Measurements from ENCODE around the gene AMHR2. TPM values are rescaled to one million over a fixed set of nuclear protein-coding genes. Genes with fewer than 3 reads are reported as not detected.
A peak's percentile ranks its signal among the peaks of the same experiment; 100 is the strongest.

AMHR2 gene
- total RNA-seq, 4 donors from 2014 or later: 0.40 TPM; not detected in 3

DNA sequence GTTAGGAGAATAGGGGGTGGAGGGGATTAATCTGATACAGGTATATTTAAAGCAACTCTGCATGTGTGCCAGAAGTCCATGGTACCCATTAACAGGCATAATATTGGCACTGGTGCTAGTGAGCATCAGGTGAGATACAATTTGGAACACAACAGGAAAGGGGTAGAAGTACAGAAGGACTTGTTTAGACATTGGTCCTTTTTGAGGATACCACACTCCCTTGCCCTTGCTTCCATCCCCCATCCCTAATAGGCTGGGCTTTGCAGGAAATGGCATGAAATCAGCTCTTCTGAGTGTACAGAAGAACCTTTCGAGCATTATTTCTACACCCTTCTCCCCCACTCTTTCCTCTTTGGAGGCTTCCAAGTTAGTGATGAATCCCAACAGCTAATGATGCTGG lies 44.6 kb downstream of the AMHR2 start:
- no peak for DNase-seq
- intact Hi-C loops (cut with DNase I): no loop called here
- H3K36me3 ChIP-seq: peaks cover 99% of the 10 kb centered on the region in 2 donors

DNA sequence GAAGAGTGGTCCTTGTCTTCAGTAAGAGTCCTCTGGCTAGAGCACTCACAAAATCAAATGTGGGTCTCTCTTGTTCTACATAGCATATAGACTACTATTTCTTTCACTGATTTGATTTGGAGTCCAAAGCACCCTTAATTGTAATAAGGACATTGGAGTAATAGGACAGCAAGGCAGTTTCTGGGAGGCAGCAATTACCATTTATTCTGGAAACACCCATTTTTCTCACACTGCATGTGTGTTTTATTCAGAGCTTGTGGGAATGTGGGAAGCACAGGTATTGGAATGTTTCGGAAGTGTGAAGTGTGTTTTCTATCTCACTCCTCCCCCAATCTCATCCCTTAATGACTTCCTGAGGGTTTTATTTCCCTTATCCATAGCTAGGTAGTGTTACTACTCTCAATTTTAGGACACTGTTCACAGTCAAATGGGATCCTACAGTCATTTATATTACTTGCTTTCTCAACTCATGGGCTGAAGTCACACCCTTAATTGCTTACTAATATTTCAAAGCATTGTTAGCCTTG lies 48.5 kb downstream of the AMHR2 start:
- Histone ChIP-seq H3K36me3 (peaks cover 88 to 96% of the 10 kb centered on the region in 2 donors), H3K4me3 (replicated peaks in 1 of 3) (no peak overlapping the region), H3K27ac (no peak overlapping the region), H3K4me1 (no peaks in the 10 kb centered on the region), H3K9me3 (no peaks in the 10 kb centered on the region), H3K27me3 (no peaks in the 10 kb centered on the region)
- intact Hi-C loops (cut with DNase I): no loop called here
- no peak for DNase-seq
- no peak for TF ChIP-seq POLR2A (IDR thresholded peaks at IDR 0.05)
- TF ChIP-seq, protein P1, sequence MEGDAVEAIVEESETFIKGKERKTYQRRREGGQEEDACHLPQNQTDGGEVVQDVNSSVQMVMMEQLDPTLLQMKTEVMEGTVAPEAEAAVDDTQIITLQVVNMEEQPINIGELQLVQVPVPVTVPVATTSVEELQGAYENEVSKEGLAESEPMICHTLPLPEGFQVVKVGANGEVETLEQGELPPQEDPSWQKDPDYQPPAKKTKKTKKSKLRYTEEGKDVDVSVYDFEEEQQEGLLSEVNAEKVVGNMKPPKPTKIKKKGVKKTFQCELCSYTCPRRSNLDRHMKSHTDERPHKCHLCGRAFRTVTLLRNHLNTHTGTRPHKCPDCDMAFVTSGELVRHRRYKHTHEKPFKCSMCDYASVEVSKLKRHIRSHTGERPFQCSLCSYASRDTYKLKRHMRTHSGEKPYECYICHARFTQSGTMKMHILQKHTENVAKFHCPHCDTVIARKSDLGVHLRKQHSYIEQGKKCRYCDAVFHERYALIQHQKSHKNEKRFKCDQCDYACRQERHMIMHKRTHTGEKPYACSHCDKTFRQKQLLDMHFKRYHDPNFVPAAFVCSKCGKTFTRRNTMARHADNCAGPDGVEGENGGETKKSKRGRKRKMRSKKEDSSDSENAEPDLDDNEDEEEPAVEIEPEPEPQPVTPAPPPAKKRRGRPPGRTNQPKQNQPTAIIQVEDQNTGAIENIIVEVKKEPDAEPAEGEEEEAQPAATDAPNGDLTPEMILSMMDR (IDR thresholded peaks at IDR 0.05): no peak
- WGBS, 2 donors: 93 to 94% methylated on average over 1 of the region's 1 CpG

More for the DNA sequence above, 44.6 kb downstream of the AMHR2 start:
- WGBS, 2 donors: 79 to 83% methylated on average over 1 of the region's 1 CpG
- TF ChIP-seq, protein P1 (IDR thresholded peaks at IDR 0.05): no peak
- no peak for TF ChIP-seq POLR2A (IDR thresholded peaks at IDR 0.05)
- H3K9me3 ChIP-seq: no peaks in the 10 kb centered on the region
- no peak overlapping the region for H3K4me3 ChIP-seq (replicated peaks in 1 of 3)
- H3K4me1 ChIP-seq: no peaks in the 10 kb centered on the region
- H3K27me3 ChIP-seq: no peaks in the 10 kb centered on the region
- H3K27ac ChIP-seq: no peak overlapping the region

DNA sequence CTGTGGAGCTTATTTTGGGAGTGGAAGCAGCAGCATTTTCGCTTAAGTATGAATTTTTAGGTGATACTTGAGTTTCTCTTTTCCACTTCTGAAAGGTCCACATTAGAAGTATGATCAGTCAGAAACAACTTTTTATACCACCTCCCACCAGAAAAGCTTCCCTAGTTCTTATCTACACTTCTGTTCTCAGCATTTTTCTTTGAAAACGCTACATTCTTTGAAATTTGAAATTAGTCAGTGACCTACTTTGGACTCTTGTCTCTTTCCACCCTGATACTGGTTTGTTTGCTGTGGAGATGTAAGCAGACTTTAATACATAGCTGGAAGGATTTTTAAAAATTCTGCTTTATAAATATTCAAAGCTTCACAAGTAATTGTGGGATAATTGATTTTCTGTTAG lies 50.4 kb downstream of the AMHR2 start:
- no peak for TF ChIP-seq POLR2A (IDR thresholded peaks at IDR 0.05)
- TF ChIP-seq, protein P1 (IDR thresholded peaks at IDR 0.05): no peak
- 83 to 86% methylated on average over 2 of the region's 2 CpGs for WGBS, 2 donors
- Histone ChIP-seq H3K36me3 (peaks cover 77 to 96% of the 10 kb centered on the region in 2 donors), H3K4me1 (no peaks in the 10 kb centered on the region), H3K27me3 (no peaks in the 10 kb centered on the region), H3K27ac (no peak overlapping the region), H3K4me3 (replicated peaks in 1 of 3) (no peak overlapping the region), H3K9me3 (no peaks in the 10 kb centered on the region)
- DNase-seq: no peak
- intact Hi-C loops (cut with DNase I): no loop called here

DNA sequence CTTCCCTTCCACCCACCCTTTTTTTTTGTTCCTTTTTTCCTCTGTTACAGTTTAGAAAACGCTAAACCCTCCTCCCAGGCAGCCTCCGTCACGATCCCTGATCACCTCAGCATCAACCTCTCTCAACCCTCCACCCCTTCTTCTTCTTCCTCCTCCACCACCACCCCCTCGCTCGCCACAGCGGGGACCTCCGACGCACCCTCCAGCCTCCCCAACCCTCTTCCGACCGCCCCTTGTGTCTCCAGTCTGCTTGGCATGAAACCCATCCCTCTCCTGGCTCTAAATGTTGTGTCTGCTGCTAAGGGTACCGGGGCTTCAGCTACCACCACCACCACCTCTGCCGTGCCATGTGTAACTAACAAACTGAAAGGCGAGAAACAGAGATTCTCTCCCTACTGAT lies 51.2 kb downstream of the AMHR2 start:
- Histone ChIP-seq H3K4me1 (no peaks in the 10 kb centered on the region), H3K36me3 (peaks cover 77 to 96% of the 10 kb centered on the region in 2 donors)

DNA sequence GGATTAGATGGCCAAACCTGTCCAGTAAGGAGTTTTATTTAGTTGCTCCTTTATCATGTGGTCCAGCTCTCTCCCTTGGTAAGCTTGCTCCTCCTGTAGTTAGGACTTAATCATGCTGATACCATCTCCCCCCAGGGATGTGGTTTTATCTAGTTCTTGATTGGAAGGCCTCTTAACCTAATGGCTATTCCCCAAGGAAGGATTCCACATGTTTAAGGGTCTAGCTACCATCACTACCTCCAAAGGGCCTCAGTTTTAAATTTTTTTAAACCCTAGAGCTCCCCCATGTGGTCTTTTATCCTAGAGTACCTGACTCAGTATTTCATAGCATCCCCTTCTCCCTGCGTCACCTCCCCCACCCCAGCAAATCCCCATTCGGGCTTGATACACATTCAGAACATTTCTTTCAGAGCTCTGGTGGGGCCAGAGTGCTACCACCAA lies 53.1 kb downstream of the AMHR2 start:
- no peaks in the 10 kb centered on the region for H3K4me1 ChIP-seq
- TF ChIP-seq POLR2A (IDR thresholded peaks at IDR 0.05): no peak
- TF ChIP-seq, protein P1 (IDR thresholded peaks at IDR 0.05): peak in 1 of 6 experiments; percentile 10
- no peak overlapping the region for H3K4me3 ChIP-seq (replicated peaks in 1 of 3)
- intact Hi-C loops (cut with DNase I): no loop called here
- no peak for DNase-seq
- no peak overlapping the region for H3K27ac ChIP-seq
- no peaks in the 10 kb centered on the region for H3K27me3 ChIP-seq
- WGBS, 2 donors: 73 to 83% methylated on average over 2 of the region's 2 CpGs
- peaks cover 77 to 96% of the 10 kb centered on the region in 2 donors for H3K36me3 ChIP-seq
- no peaks in the 10 kb centered on the region for H3K9me3 ChIP-seq

More for the DNA sequence above, 51.2 kb downstream of the AMHR2 start:
- Histone ChIP-seq H3K27me3 (no peaks in the 10 kb centered on the region), H3K9me3 (no peaks in the 10 kb centered on the region), H3K27ac (no peak overlapping the region), H3K4me3 (replicated peaks in 1 of 3) (no peak overlapping the region)
- 81 to 87% methylated on average over 13 of the region's 13 CpGs for WGBS, 2 donors
- no peak for TF ChIP-seq POLR2A (IDR thresholded peaks at IDR 0.05)
- TF ChIP-seq, protein P1 (IDR thresholded peaks at IDR 0.05): no peak
- no peak for DNase-seq
- intact Hi-C loops (cut with DNase I): no loop called here
